GM19455 (cell line): ENCODE results near the gene GGA3.
"Not testable (repeated sequence)": the region's sequence is repeated elsewhere in the genome, so short reads cannot be mapped to it uniquely, and the experiment has no call there.

Experiments
- ATAC-seq: cut with Tn5 transposase; IDR thresholded peaks from one replicate; pipeline ENCODE4 v1.9.1; 2021; ENCODE audit not compliant: unreplicated experiment

GGA3 gene

GRCh38 chr17:75225016-75225415 is 36.4 kb downstream of the GGA3 start:
- no peak for ATAC-seq

- no peak for ATAC-seq
Measured at GRCh38 chr17:75219815-75220214, 41.6 kb downstream of the GGA3 start.

- no peak for ATAC-seq
Measured at GRCh38 chr17:75218131-75218530, 43.3 kb downstream of the GGA3 start.

GRCh38 chr17:75209061-75209460 is 52.3 kb downstream of the GGA3 start:
- no peak for ATAC-seq

- ATAC-seq, result no peak
Measured at GRCh38 chr17:75208161-75208560, 53.2 kb downstream of the GGA3 start.

- ATAC-seq, result no peak
Measured at GRCh38 chr17:75207760-75208159, 53.6 kb downstream of the GGA3 start.

GRCh38 chr17:75207050-75207407 is 54.4 kb downstream of the GGA3 start:
- not testable (repeated sequence) for ATAC-seq

GRCh38 chr17:75205793-75206163 is 55.6 kb downstream of the GGA3 start:
- no peak for ATAC-seq

- ATAC-seq, result peak; percentile 79
Measured at GRCh38 chr17:75205037-75205792, 56.2 kb downstream of the GGA3 start, which contains the start of gene NUP85. Gene NUP85 (plus strand): TSS chr17:75205679. CDS start chr17:75205762, 83 bp downstream.

- no peak for ATAC-seq
Measured at GRCh38 chr17:75199886-75200618, 61.4 kb downstream of the GGA3 start.

GRCh38 chr17:75194879-75195278 is 66.5 kb downstream of the GGA3 start:
- ATAC-seq, result no peak

- no peak for ATAC-seq
Measured at GRCh38 chr17:75191584-75191983, 69.8 kb downstream of the GGA3 start.

- no peak for ATAC-seq
Measured at GRCh38 chr17:75188614-75189013, 72.8 kb downstream of the GGA3 start.
